Neuron (in vitro differentiated cells): ENCODE measurements around the gene ADARB2.

Experiments
- H2AFZ ChIP-seq: one replicate; pipeline ENCODE4 v1.6.1; 2013; ENCODE audit warnings: low read depth, mild to moderate bottlenecking, inconsistent platforms, low read length, moderate library complexity
- H3K27me3 ChIP-seq: one replicate; pipeline ENCODE4 v1.6.1; 2013; ENCODE audit warnings: low read length; ENCODE audit not compliant: insufficient read depth
- H3K36me3 ChIP-seq: one replicate; pipeline ENCODE4 v1.6.1; 2013; ENCODE audit warnings: low read length; ENCODE audit not compliant: insufficient read depth
- H3K4me1 ChIP-seq: one replicate; pipeline ENCODE4 v1.6.1; 2013; ENCODE audit warnings: low read length; ENCODE audit not compliant: insufficient read depth
- H3K4me3 ChIP-seq: 2 replicates; pipeline ENCODE4 v1.5.1; 2013; ENCODE audit warnings: mild to moderate bottlenecking, low read length, moderate library complexity
- H3K9me3 ChIP-seq: one replicate; pipeline ENCODE4 v1.6.1; 2013; ENCODE audit warnings: low read length

The ADARB2 gene

DNA sequence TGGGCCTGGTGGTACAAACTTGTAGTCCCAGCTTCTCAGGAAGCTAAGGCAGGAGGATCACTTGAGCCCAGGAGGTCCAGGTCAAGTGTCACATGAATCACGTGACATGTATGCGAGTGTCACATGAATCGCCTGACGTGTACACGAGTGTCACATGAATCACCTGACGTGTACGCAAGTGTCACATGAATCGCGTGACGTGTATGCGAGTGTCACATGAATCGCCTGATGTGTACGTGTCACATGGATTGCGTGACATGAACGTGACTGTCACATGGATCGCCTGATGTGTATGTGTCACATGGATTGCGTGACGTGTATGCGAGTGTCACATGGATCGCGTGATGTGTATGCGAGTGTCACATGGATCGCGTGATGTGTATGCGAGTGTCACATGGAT, 9.5 kb upstream of the ADARB2 start:
- Histone ChIP-seq H3K36me3 (no peaks in the 10 kb centered on the region), H3K27me3 (no peaks in the 10 kb centered on the region), H3K9me3 (no peaks in the 10 kb centered on the region), H3K4me3 (no peak overlapping the region), H2AFZ (no peak overlapping the region), H3K4me1 (no peaks in the 10 kb centered on the region)

GRCh38 chr10:1745780-1746456, 8.6 kb upstream of the ADARB2 start:
- Histone ChIP-seq H3K9me3 (no peaks in the 10 kb centered on the region), H3K36me3 (no peaks in the 10 kb centered on the region)

GRCh38 chr10:1744524-1744923, 7.2 kb upstream of the ADARB2 start:
- Histone ChIP-seq H3K36me3 (no peaks in the 10 kb centered on the region), H3K4me3 (no peak overlapping the region), H3K4me1 (no peaks in the 10 kb centered on the region), H3K9me3 (no peaks in the 10 kb centered on the region), H2AFZ (no peak overlapping the region), H3K27me3 (peaks cover 14% of the 10 kb centered on the region)

More at GRCh38 chr10:1745780-1746456, 8.6 kb upstream of the ADARB2 start:
- Histone ChIP-seq H2AFZ (no peak overlapping the region), H3K27me3 (peaks cover 2% of the 10 kb centered on the region), H3K4me1 (no peaks in the 10 kb centered on the region), H3K4me3 (no peak overlapping the region)

GRCh38 chr10:1743141-1743540, 5.8 kb upstream of the ADARB2 start:
- Histone ChIP-seq H3K9me3 (no peaks in the 10 kb centered on the region), H3K4me1 (no peaks in the 10 kb centered on the region), H3K27me3 (peaks cover 25% of the 10 kb centered on the region), H3K36me3 (no peaks in the 10 kb centered on the region), H2AFZ (no peak overlapping the region), H3K4me3 (no peak overlapping the region)

DNA sequence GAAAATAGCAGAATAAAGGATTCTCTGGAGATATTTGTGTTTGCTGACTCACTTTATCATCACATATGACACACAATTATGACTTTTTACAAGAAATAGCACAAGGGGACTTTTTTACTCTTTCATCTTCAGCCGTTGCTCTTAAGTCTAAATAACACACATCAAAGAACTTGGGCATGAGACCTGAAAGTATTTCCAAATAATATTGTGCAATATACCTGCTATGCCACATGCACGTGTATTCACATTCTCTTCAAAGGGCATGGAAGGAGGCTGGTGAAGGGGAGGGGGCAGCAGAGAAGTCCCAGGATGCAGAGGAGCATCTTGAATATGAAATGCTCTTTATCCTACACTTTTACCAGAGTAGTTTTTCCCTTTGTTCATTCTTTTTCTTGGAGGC, 4.1 kb upstream of the ADARB2 start:
- Histone ChIP-seq H3K27me3 (peaks cover 41% of the 10 kb centered on the region), H3K9me3 (no peaks in the 10 kb centered on the region), H3K36me3 (no peaks in the 10 kb centered on the region), H2AFZ (no peak overlapping the region), H3K4me1 (peaks cover 12% of the 10 kb centered on the region), H3K4me3 (no peak overlapping the region)

DNA sequence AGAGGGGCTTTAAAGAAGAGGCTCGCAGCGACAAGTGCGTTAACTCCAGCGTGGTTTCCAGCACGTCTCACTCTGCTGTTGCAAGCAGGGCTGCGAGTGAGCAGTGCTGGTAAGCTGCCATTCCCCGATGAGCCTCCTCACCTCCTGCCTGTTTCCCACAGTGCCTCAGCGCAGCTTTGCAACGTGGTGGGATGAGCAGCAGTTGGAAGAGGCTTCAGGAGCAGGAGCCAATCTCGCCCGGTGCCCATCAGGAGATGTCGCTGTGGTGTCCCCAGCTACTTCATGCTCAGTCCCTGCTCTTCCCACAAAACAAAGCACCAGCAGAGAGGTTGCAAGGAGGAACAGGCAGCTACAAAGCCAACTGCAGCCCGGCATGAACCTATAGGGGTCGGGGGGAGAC, 2.4 kb upstream of the ADARB2 start:
- Histone ChIP-seq H3K27me3 (peaks cover 58% of the 10 kb centered on the region), H3K36me3 (no peaks in the 10 kb centered on the region), H2AFZ (no peak overlapping the region), H3K9me3 (no peaks in the 10 kb centered on the region), H3K4me3 (no peak overlapping the region), H3K4me1 (peaks cover 14% of the 10 kb centered on the region)

- H3K36me3 ChIP-seq, result no peaks in the 10 kb centered on the region
- peaks cover 14% of the 10 kb centered on the region for H3K4me1 ChIP-seq
- H2AFZ ChIP-seq, result no peak overlapping the region
- peaks cover 60% of the 10 kb centered on the region for H3K27me3 ChIP-seq
- H3K9me3 ChIP-seq, result no peaks in the 10 kb centered on the region
- no peak overlapping the region for H3K4me3 ChIP-seq
These were observed 1.6 kb upstream of the ADARB2 start for GRCh38 chr10:1738950-1739349.

DNA sequence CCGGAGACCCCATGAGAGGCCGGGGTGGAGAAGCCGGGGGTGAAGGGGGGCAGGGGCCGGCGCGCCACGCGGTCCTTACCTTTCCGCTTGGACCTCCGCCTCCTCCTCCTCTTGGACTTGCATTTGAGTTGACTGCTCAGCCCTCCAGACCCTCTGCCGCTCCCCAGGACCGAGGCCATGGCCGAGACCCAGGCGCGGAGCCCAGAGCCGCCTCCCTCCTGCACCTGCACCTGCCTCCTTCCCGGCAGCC, 428 bp downstream of the ADARB2 start:
- H3K9me3 ChIP-seq, result no peaks in the 10 kb centered on the region
- H3K4me3 ChIP-seq, result peak overlapping the region; percentile 40
- H3K27me3 ChIP-seq, result peaks cover 66% of the 10 kb centered on the region
- H3K4me1 ChIP-seq, result peaks cover 14% of the 10 kb centered on the region
- peak overlapping the region; percentile 91 for H2AFZ ChIP-seq
- H3K36me3 ChIP-seq, result no peaks in the 10 kb centered on the region

DNA sequence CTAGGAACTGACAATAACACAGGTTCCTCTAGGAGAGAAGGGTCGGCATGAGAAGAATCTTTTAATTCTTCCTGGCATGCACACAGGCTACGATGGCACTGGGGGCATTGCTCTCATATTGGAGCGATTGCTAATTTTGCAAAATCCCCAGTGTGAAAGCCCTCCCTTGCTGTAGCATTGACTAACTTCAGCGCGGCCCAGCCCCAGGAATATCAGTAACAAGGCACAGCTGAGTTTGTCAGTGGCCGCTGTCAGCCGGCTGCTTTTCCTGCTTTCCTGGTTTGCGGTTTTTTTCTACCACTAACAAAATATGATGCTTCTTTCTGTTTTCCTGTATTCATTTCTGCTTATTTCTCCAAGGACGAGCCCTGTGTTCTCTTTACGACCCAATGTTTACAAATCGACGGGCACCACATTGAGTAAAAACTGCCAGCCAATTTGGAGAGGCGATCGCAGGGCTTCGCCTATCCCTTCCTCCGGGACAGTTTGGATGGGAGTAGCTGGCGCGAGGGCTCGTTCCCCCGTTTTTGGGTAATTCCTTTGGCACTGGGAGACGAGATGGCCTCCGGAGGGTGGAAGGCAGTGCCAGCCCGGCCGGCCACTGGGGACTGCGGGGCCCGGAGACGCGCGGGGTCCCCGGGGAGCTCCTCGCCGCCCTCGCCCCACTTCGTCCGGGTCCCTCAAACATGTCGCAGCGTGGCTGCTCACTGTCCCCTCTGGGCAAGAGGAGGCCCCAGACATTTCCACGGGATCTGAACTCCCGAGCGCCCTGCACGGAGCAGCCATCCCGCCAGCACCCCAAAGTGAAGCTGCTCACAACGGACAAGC, 967 bp downstream of the ADARB2 start:
- Histone ChIP-seq H3K9me3 (no peaks in the 10 kb centered on the region), H3K27me3 (peaks cover 69% of the 10 kb centered on the region), H3K36me3 (no peaks in the 10 kb centered on the region), H3K4me1 (peaks cover 14% of the 10 kb centered on the region), H2AFZ (peak overlapping the region; percentile 91), H3K4me3 (peak overlapping the region; percentile 40)

DNA sequence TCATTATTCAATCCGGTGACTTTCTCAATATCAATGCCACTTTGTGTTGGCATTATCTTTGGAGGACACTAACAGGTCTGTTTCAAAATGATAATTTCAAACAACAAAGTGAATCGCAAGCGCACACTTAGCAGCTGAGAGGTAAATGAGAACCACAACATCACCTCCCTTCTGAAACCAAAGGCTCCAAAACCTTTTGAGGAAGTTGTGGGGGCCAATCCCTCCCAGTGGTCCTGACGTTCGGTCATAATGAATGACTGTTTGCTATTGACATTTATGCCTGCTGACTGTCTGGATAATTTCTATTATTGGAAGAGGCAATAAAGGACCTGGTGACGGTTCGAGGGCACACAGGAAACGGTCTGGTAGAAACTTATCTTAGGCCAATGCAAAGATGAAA, 1.8 kb downstream of the ADARB2 start:
- Histone ChIP-seq H2AFZ (no peak overlapping the region), H3K36me3 (no peaks in the 10 kb centered on the region), H3K9me3 (no peaks in the 10 kb centered on the region), H3K4me3 (no peak overlapping the region), H3K4me1 (peaks cover 14% of the 10 kb centered on the region), H3K27me3 (peaks cover 67% of the 10 kb centered on the region)

GRCh38 chr10:1734288-1734687, 3.0 kb downstream of the ADARB2 start:
- H3K27me3 ChIP-seq, result peaks cover 58% of the 10 kb centered on the region
- peaks cover 14% of the 10 kb centered on the region for H3K4me1 ChIP-seq
- no peaks in the 10 kb centered on the region for H3K36me3 ChIP-seq
- no peak overlapping the region for H3K4me3 ChIP-seq
- H2AFZ ChIP-seq, result no peak overlapping the region
- no peaks in the 10 kb centered on the region for H3K9me3 ChIP-seq

GRCh38 chr10:1733720-1734119, 3.6 kb downstream of the ADARB2 start:
- H3K9me3 ChIP-seq, result no peaks in the 10 kb centered on the region
- no peak overlapping the region for H3K4me3 ChIP-seq
- H3K4me1 ChIP-seq, result peaks cover 14% of the 10 kb centered on the region
- H3K27me3 ChIP-seq, result peaks cover 52% of the 10 kb centered on the region
- no peak overlapping the region for H2AFZ ChIP-seq
- H3K36me3 ChIP-seq, result no peaks in the 10 kb centered on the region

- no peak overlapping the region for H3K4me3 ChIP-seq
These were observed 4.7 kb downstream of the ADARB2 start for GRCh38 chr10:1732564-1732996.

More at GRCh38 chr10:1732564-1732996, 4.7 kb downstream of the ADARB2 start:
- Histone ChIP-seq H3K36me3 (no peaks in the 10 kb centered on the region), H3K27me3 (peaks cover 41% of the 10 kb centered on the region), H2AFZ (no peak overlapping the region), H3K4me1 (peaks cover 11% of the 10 kb centered on the region), H3K9me3 (no peaks in the 10 kb centered on the region)
